WERI-Rb-1 (cell line): ENCODE measurements around the gene ZSCAN20.

ENCODE experiments used
- DNase-seq: peaks from one replicate; pipeline ENCODE4 v3.0.0-alpha.2; 2020
- H3K27ac ChIP-seq: fragments of 250-450 bp; sonication (Bioruptor Pico); 2 replicates; pipeline ENCODE4 v1.5.1; 2020; ENCODE audit warnings: mild to moderate bottlenecking, moderate library complexity
- H3K27me3 ChIP-seq: fragments of 250-450 bp; sonication (Bioruptor Pico); 2 replicates; pipeline ENCODE4 v1.5.1; 2021; ENCODE audit warnings: mild to moderate bottlenecking, low read depth, moderate library complexity; ENCODE audit not compliant: insufficient read depth, severe bottlenecking
- H3K36me3 ChIP-seq: fragments of 250-450 bp; sonication (Bioruptor Pico); 2 replicates; pipeline ENCODE4 v1.5.1; 2020; ENCODE audit warnings: mild to moderate bottlenecking, moderate library complexity
- H3K4me3 ChIP-seq: 2 replicates; pipeline ENCODE4 v1.5.1; 2011; ENCODE audit warnings: low read depth, mild to moderate bottlenecking, control low read depth, low read length
- H3K9me3 ChIP-seq: fragments of 250-450 bp; sonication (Bioruptor Pico); 2 replicates; pipeline ENCODE4 v1.5.1; 2021; ENCODE audit warnings: mild to moderate bottlenecking, moderate library complexity; ENCODE audit not compliant: severe bottlenecking
- TF ChIP-seq, protein P1 (sequence below): IDR thresholded peaks from 2 replicates; pipeline ENCODE4 v1.5.1; 2011; ENCODE audit warnings: low read depth, mild to moderate bottlenecking, control low read depth, inconsistent platforms, low read length

Gene ZSCAN20

DNA sequence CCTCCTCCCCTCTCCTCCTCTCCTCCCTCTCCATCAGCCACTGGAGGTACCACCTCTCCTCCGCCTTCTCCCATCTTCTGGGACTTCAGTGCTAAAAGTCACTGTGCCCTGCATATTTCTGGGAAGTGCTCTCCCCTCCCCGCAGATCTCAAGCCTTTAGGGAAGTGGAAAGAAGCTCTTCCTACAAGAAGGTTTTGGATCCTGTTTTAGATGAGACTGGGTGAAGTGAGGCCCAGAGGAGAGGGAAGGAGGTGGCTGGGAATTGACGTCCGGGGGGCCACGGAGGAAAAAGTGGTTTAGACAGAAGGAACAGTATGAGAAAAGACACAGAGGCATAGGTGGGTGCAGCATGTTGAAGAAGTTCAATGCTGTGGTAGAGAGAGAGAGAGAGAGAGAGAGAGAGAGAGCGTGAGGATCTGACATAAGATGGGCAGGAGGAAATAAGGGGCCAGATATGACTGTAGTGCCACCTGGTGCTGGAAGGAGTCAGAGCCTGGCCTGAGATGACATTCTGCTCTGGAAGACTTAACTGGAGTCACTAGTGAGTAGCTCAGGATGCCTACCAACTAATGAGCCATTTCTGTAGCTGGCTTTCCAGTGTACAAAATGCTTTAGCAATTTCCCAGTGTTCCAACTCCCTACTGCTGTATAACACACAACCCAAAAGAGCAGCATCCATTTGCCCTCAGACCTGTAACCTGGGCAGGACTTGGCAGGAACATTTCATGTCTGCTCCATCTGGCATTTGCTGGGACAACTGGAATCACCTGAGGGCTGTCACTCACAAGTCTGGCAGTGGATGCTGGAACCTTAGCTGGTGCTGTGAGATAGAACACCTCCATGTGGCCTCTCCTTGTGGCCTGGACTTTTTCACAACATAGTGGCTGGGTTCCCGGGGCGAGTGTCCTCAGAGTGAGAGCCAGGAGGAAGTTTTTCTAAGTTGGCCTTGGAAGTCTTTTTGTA lies 16.6 kb upstream of the ZSCAN20 start:
- TF ChIP-seq, protein P1, sequence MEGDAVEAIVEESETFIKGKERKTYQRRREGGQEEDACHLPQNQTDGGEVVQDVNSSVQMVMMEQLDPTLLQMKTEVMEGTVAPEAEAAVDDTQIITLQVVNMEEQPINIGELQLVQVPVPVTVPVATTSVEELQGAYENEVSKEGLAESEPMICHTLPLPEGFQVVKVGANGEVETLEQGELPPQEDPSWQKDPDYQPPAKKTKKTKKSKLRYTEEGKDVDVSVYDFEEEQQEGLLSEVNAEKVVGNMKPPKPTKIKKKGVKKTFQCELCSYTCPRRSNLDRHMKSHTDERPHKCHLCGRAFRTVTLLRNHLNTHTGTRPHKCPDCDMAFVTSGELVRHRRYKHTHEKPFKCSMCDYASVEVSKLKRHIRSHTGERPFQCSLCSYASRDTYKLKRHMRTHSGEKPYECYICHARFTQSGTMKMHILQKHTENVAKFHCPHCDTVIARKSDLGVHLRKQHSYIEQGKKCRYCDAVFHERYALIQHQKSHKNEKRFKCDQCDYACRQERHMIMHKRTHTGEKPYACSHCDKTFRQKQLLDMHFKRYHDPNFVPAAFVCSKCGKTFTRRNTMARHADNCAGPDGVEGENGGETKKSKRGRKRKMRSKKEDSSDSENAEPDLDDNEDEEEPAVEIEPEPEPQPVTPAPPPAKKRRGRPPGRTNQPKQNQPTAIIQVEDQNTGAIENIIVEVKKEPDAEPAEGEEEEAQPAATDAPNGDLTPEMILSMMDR = peak; percentile 91
- no peak overlapping the region for H3K4me3 ChIP-seq

DNA sequence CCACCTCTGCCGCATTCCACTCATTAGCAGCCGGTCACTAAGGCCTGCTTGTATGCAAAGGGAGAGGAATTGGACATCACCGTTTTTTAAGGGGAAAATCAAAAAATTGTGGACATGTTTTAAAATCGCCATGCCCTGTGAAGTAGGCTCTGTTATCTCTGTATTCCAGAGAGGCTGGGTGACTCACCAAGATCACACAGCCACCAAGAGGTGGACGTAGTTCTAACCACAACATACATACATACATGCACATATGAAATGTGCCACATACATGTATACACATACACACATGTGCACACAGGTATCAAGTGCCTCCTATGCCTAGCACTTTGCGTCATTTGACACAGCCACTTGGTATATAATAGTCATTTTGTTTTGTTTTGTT lies 16.0 kb upstream of the ZSCAN20 start:
- Histone ChIP-seq H3K27ac (no peak overlapping the region), H3K4me3 (no peak overlapping the region), H3K36me3 (no peaks in the 10 kb centered on the region), H3K27me3 (no peaks in the 10 kb centered on the region), H3K9me3 (no peaks in the 10 kb centered on the region)
- DNase-seq = no peak
- TF ChIP-seq, protein P1 = no peak

More for the DNA sequence above, 16.6 kb upstream of the ZSCAN20 start:
- Histone ChIP-seq H3K27me3 (no peaks in the 10 kb centered on the region), H3K27ac (no peak overlapping the region; the same call in 1 of the 2 replicates), H3K36me3 (no peaks in the 10 kb centered on the region), H3K9me3 (no peaks in the 10 kb centered on the region)
- DNase-seq = peak; percentile 80

DNA sequence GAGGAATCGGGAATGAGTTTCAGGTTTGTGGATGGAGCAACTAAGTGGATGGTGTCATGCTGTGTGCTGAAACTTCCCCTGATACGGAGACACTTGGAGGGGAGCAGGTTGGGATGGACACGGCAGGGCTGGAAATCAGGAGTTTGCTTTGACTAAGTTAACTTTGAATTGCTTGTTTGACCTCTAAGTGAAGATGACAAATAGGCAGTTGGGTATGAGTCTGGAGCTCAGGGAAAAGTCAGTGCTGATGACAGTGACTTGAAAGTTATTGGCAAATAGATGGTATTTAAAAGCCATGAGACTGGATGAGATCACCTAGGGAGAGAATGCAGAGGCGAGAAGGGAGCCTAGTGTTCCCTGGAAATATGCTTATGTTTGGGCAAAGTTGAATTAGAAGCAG lies 12.8 kb upstream of the ZSCAN20 start:
- no peak overlapping the region for H3K4me3 ChIP-seq
- H3K9me3 ChIP-seq = no peaks in the 10 kb centered on the region
- no peak overlapping the region for H3K27ac ChIP-seq
- H3K27me3 ChIP-seq = no peaks in the 10 kb centered on the region
- TF ChIP-seq, protein P1 = no peak
- no peaks in the 10 kb centered on the region for H3K36me3 ChIP-seq
- DNase-seq = no peak

DNA sequence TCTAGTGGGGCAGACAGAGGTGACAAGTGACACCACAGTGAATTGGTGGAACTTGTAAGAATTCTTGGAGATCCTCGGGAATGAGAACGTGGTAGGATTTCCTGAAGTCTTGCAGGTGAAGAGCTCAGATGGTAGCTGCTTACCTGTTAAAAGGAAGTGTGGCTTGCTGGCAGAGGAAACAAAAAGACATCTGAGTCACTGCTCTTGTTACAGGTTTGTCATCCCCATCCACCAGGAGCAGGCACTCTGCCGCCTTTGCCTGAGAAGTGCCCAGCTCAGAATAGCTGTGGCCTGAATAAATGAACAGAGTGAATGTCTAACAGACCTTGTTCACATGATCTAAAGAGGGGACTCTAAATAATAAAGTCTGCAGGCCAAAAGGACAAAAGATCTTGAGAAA lies 12.3 kb upstream of the ZSCAN20 start:
- Histone ChIP-seq H3K4me3 (no peak overlapping the region), H3K27me3 (no peaks in the 10 kb centered on the region), H3K27ac (no peak overlapping the region), H3K9me3 (no peaks in the 10 kb centered on the region), H3K36me3 (no peaks in the 10 kb centered on the region)
- TF ChIP-seq, protein P1 = no peak
- DNase-seq = no peak

DNA sequence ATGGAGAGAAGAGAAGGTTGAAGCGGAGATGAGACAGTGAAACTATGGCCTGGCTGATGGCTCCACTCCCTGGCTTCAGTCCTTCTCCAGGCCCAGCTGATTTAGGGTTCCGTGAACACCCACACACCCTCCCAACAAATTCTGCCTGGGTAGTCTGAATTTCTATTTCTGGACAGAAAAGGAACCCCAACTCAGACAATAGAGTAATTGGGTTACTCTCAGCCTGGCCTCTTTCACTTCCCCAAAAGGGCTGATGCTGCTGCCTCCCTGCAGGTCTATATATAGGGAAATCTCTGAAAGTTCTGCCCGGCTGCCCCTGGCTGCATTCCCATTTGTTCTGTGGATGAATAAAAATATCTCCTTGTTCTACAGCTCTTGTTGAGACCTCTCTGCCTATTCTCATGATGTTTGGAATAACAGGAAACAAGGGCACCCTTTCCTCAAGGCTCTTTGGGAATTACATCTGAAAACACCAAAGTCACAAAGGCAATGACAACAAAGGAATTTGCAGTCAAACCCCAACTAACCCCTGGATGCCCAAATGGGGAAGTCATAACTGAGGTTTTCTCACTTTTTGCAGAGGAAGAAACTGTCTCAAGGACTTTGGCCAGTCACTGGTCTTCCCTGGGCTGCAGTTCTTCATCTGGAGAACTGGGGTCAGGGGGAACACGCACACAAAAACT lies 11.4 kb upstream of the ZSCAN20 start:
- H3K9me3 ChIP-seq = no peaks in the 10 kb centered on the region
- DNase-seq = no peak
- H3K36me3 ChIP-seq = no peaks in the 10 kb centered on the region
- H3K27ac ChIP-seq = no peak overlapping the region
- H3K4me3 ChIP-seq = no peak overlapping the region
- TF ChIP-seq, protein P1 = no peak
- H3K27me3 ChIP-seq = no peaks in the 10 kb centered on the region
